Body of pancreas (tissue), 4 donors: Measurements from ENCODE around the gene AKAP13.

Experiments
- POLR2A ChIP-seq, 3 donors: fragments of 450-650 bp; IDR thresholded peaks; one replicate each; pipeline ENCODE4 v1.6.1; 2016; ENCODE audit warnings: antibody characterized with exemption in 3 of 3, mild to moderate bottlenecking in 2 of 3
- TF ChIP-seq, protein P1 (sequence below), 7 experiments: fragments of 450-650 bp in 4 of 7; fragments of 200-600 bp in 3 of 7; sonication (generic) in 3 of 7; IDR thresholded peaks; one replicate each; pipeline ENCODE4 v1.5.1; 2016 to 2019; ENCODE audit warnings: antibody characterized with exemption in 7 of 7

DNA sequence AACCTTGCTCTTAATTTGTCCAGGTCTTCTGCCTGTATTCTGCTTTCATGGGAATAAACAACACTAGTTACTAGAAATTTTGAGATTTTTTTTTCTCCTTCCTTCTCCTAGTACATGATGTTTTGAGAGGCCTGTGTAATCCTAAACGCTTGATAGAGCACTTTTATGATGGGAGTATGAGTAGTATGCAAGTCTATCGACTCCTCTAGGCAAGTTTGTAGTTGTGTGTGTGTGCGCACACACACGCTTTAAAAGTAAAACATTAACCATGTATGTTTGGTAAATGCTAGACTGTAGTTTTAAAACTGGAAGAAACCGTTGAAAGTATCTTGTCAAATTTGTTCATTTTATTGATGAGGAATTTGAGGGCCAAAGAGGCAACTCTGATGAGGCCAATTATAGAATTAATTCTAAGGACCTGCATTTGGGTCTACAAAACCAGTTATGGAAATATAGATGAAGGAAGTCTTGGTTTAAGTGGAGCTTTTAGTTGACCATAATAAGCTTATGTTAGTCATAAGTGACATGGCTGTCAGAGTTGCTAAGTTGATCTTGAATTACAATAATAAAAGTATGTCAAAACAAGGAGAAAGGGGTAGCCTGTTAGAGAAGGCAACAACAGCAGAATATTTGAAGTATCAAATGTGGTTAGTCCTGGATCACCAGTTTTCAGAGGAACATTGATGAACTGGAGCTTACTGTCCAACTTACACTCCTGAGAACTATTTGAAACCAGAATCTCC is 47.1 kb downstream of the AKAP13 start:
- no peak for TF ChIP-seq POLR2A (IDR thresholded peaks at IDR 0.05)
- TF ChIP-seq, protein P1, sequence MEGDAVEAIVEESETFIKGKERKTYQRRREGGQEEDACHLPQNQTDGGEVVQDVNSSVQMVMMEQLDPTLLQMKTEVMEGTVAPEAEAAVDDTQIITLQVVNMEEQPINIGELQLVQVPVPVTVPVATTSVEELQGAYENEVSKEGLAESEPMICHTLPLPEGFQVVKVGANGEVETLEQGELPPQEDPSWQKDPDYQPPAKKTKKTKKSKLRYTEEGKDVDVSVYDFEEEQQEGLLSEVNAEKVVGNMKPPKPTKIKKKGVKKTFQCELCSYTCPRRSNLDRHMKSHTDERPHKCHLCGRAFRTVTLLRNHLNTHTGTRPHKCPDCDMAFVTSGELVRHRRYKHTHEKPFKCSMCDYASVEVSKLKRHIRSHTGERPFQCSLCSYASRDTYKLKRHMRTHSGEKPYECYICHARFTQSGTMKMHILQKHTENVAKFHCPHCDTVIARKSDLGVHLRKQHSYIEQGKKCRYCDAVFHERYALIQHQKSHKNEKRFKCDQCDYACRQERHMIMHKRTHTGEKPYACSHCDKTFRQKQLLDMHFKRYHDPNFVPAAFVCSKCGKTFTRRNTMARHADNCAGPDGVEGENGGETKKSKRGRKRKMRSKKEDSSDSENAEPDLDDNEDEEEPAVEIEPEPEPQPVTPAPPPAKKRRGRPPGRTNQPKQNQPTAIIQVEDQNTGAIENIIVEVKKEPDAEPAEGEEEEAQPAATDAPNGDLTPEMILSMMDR (IDR thresholded peaks at IDR 0.05): no peak
